Activated T-cell treated with anti-CD3 and anti-CD28 coated beads for 48 hours (primary cell): ENCODE measurements around the gene CXXC5.

Experiments
- DNase-seq: peaks from one replicate; pipeline ENCODE4 v3.0.0-alpha.2; 2020; ENCODE audit warnings: low read depth

The CXXC5 gene

GRCh38 chr5:139682016-139682975 lies 34.1 kb downstream of the CXXC5 start:
- DNase-seq: no peak

GRCh38 chr5:139683295-139684271 lies 35.4 kb downstream of the CXXC5 start:
- no peak for DNase-seq

GRCh38 chr5:139684350-139684880 lies 36.3 kb downstream of the CXXC5 start:
- DNase-seq: no peak

DNA sequence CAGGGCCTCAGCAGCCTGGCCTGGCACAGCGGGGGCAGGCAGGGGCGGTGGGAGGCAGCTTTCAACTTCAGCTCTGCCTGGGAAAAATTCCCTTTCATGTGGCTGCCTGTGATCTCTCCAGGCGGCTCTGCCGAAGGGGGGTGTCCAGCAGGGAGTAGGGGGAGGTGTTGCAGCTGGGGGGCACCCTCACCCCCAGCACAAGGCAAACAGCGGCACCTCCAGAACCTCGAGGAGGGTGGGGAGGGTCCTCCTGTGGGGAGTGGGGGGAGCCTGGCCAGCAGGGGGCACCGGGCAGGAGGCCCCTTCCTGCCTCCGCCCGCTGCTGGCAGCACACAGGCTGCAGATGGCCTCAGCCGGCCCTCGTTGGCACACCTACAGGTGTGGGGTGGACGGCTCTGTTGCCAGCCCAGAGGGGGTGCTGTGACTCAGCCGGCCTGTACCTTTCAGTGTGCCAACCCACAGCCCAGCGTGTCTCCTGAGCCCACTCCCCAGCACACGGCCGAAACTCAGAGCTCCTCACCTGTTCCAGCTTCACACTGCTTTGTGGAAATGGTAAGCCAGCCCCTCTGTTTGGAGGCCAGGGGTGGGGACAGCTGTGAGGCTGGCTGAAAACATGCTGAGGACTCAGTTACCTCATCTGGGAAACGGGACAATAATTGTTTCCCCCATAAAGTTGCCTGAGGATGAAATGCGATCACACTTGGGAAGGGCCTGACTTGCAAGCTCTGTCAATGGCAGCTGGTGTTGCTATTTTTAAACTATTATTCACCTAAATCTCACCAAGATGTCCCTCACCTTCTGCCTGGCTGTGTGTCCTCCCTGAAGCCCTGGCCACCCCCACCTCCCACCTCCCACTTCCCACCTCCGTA lies 37.0 kb downstream of the CXXC5 start:
- no peak for DNase-seq

DNA sequence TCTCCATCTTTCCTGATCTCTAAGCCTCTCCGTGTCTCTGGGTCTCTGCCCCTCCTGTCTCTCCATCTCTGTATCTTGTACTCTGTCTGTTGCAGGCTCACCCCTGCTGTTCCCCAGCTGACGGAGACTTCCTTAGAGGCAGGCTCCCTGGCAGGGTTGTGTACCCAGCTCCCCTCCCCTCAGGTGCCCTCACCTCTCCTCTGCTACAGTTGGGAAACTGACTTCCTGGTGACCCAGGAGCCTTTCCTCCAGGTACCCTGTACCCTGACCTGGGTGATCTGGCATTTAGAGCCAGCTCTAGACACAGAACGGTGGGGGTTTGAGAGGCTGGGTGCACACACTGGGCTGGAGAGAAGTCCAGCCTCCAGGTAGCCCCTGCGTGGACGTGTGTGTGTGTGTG lies 37.7 kb downstream of the CXXC5 start:
- DNase-seq: no peak

GRCh38 chr5:139686356-139686705 lies 38.2 kb downstream of the CXXC5 start:
- DNase-seq: no peak

DNA sequence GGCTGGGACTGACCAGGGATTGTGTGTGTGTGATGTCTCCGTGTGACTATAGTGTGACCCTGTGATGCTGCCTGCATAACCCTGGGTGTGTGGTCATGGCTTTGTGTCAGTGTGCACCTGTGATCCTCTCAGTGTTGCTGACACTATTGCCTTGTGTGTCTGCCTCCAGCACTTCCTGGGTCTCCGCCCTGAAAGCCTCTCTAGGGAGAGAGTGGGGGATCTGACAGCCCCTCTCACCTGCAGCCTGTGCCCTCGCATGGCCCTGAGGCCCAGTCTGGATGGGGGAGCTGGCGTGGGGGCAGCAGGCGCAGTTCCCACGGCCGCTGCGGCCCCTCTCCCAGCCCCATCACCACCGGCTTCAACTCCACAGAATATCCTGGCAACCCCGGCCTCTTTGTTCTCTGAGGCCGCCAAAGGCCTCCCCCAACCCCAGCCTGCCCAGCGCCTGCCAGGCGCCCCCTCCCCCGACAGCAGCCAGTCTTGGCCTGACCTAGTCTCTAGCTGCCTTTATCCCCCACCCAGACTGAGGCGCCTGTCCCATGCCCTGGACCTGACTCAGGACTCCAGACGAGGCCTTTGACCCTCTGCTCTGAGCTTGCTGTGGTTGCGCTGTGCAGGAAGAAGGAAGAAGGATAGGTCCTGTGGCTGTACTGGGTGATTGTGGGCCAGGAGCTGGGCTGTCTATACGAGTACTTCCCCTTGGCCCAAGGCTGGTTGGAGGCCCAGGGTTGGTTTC lies 38.7 kb downstream of the CXXC5 start:
- DNase-seq: no peak

DNA sequence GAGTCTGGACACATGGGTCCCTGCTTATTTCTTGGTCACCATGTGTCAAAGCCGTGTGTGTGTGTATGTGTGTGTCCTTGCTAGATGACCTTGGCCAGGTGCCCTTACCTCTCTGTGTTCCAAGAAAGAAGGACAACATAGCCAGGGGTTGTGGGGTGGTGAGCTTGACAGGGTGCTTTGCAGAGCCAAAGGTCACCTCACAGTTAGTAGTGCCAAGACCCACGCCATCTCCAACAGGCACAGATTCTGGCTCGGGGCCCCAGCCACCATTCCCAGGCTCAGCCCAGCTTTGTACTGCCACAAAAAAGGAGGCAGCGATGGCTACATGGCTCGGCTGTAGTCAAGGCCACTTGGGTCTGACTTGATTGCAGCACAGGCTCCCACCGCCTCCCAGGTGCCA lies 39.5 kb downstream of the CXXC5 start:
- DNase-seq: no peak

GRCh38 chr5:139688088-139688702 lies 40.0 kb downstream of the CXXC5 start:
- no peak for DNase-seq

- DNase-seq: no peak
Observed at GRCh38 chr5:139688751-139689372, 40.7 kb downstream of the CXXC5 start.

DNA sequence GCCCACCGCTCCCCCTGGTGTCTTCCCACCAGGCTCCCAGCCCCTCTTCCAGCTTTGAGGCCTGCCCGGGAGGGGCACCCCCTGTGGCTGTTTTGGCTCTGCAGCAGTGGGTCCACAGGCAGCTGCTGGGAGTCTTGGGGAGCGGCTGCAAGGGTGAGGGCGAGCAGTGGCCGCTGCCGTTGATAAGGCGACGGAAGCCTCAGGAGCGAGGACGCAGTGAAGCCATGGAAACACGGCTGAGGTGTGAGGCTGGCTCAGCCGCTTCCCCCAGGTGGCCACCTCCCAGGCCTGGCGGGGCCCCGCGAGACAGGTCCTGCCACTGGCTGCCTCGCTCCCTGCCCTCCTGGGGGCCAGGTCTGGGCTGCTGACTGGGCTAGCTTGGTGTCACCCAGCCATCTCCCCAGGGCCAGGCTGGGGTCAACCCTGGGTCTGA lies 41.5 kb downstream of the CXXC5 start:
- DNase-seq: no peak

GRCh38 chr5:139690064-139690802 lies 42.1 kb downstream of the CXXC5 start:
- DNase-seq: no peak

- no peak for DNase-seq
Observed at GRCh38 chr5:139690803-139691629, 42.9 kb downstream of the CXXC5 start.

GRCh38 chr5:139692148-139692547 lies 44.0 kb downstream of the CXXC5 start:
- DNase-seq: no peak

GRCh38 chr5:139692679-139693308 lies 44.6 kb downstream of the CXXC5 start:
- no peak for DNase-seq

DNA sequence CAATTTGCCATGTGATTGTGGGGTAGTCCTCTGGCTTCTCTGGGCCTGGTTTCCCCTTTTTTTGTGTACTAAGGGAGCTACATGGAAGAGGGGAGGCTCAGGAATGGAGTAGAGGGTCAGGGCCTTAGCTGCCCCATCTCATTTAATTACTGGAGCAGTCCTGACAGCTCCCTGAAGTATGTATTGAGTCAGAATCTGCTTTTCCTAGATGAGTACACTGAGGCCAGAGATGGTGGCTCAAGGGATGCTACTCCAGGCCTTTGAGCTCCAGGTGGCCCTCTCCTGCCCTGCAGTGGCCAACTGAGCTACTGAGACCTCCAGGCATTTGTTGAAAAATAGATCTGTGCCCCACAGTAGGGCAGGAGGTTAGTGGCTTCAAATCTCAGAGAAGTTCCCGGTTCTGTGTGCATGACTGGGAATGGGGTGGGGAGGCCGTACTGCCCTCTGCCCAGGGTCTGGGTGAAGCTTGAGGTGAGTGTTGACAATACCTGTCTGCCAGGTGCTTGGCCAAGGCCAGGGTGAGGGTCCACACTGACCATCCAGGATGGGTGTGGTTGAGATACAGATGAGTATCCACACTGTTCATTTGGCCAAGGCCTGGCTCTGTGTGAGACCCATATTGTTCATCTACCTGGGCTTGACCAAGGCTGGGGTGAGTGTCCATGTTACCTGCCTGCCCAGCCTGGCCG lies 45.7 kb downstream of the CXXC5 start:
- no peak for DNase-seq

GRCh38 chr5:139694556-139695177 lies 46.5 kb downstream of the CXXC5 start:
- no peak for DNase-seq
